Measurements from ENCODE around the gene PHOX2A. TPM values are rescaled to one million over a fixed set of nuclear protein-coding genes. Genes with fewer than 3 reads are reported as not detected.
"Not testable (repeated sequence)": the region's sequence is repeated elsewhere in the genome, so short reads cannot be mapped to it uniquely, and the experiment has no call there.

The PHOX2A gene
- total RNA-seq, 1 donor from 2014 or later, result not detected

DNA sequence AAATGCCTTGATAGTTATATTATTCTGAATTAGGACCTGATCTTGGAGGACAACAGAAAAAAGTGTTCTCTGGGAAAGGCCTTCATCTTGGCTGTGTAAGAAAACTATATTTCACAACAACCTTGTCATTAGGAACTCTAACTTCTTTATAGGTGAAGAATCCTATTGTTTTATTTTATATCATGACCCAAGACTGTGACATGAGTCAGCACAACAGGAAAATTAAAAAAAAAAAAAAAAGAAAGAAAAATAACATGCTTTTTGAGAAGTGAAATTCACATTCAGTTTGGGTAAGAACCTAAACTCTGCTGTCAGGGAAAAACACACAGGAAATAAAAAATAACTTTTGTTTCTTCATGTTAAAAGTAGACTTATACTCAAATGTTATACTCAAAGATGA, 39.1 kb downstream of the PHOX2A start:
- Mint-ChIP-seq H3K27ac (ENCODE audit: unreplicated experiment) (no peak overlapping the region), H3K27me3 (ENCODE audit: low read depth, unreplicated experiment) (peaks cover 2% of the 10 kb centered on the region), H3K4me1 (ENCODE audit: low read depth, unreplicated experiment) (no peaks in the 10 kb centered on the region), H3K9me3 (ENCODE audit: unreplicated experiment) (peaks cover 10% of the 10 kb centered on the region), H3K4me3 (ENCODE audit: unreplicated experiment) (no peak overlapping the region), H3K36me3 (ENCODE audit: low read depth, unreplicated experiment) (peaks cover 2% of the 10 kb centered on the region)
- no peak for TF ChIP-seq EZH2 (IDR thresholded peaks at IDR 0.05; ENCODE audit: insufficient read depth, low read length)
- TF ChIP-seq, protein P1, sequence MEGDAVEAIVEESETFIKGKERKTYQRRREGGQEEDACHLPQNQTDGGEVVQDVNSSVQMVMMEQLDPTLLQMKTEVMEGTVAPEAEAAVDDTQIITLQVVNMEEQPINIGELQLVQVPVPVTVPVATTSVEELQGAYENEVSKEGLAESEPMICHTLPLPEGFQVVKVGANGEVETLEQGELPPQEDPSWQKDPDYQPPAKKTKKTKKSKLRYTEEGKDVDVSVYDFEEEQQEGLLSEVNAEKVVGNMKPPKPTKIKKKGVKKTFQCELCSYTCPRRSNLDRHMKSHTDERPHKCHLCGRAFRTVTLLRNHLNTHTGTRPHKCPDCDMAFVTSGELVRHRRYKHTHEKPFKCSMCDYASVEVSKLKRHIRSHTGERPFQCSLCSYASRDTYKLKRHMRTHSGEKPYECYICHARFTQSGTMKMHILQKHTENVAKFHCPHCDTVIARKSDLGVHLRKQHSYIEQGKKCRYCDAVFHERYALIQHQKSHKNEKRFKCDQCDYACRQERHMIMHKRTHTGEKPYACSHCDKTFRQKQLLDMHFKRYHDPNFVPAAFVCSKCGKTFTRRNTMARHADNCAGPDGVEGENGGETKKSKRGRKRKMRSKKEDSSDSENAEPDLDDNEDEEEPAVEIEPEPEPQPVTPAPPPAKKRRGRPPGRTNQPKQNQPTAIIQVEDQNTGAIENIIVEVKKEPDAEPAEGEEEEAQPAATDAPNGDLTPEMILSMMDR (IDR thresholded peaks at IDR 0.05; ENCODE audit: insufficient read depth, low read depth, low read length), result no peak
- H2AFZ ChIP-seq (ENCODE audit: low read depth, low read length), result no peak overlapping the region
- no peak overlapping the region for H3K4me2 ChIP-seq (ENCODE audit: low read length)
- no peaks in the 10 kb centered on the region for H3K9me3 ChIP-seq (ENCODE audit: insufficient read depth, low read depth, low read length)
- H3K27me3 ChIP-seq (ENCODE audit: insufficient read depth, low read length), result no peaks in the 10 kb centered on the region
- H3K27ac ChIP-seq (ENCODE audit: low read depth, low read length), result no peak overlapping the region
- no peaks in the 10 kb centered on the region for H3K79me2 ChIP-seq (ENCODE audit: insufficient read depth, low read length)
- no peak overlapping the region for H3K9ac ChIP-seq (ENCODE audit: low read length)
- H3K4me3 ChIP-seq (ENCODE audit: insufficient read depth, low read depth, low read length), result no peak overlapping the region
- no peaks in the 10 kb centered on the region for H3K36me3 ChIP-seq (ENCODE audit: insufficient read depth, low read length)
- H3K4me1 ChIP-seq (ENCODE audit: insufficient read depth, low read length), result no peaks in the 10 kb centered on the region
- FAIRE-seq (no peak), DNase-seq (ENCODE audit: low read depth) (no peak)
- no peaks in the 10 kb centered on the region for H4K20me1 ChIP-seq (ENCODE audit: insufficient read depth, low read length)

GRCh38 chr11:72203163-72203562, 40.8 kb downstream of the PHOX2A start:
- Histone ChIP-seq H3K9ac (ENCODE audit: low read length) (no peak overlapping the region), H3K36me3 (ENCODE audit: insufficient read depth, low read length) (no peaks in the 10 kb centered on the region), H4K20me1 (ENCODE audit: insufficient read depth, low read length) (no peaks in the 10 kb centered on the region), H3K27me3 (ENCODE audit: insufficient read depth, low read length) (no peaks in the 10 kb centered on the region), H2AFZ (ENCODE audit: low read depth, low read length) (no peak overlapping the region), H3K27ac (ENCODE audit: low read depth, low read length) (no peak overlapping the region), H3K4me2 (ENCODE audit: low read length) (no peak overlapping the region), H3K9me3 (ENCODE audit: insufficient read depth, low read depth, low read length) (no peaks in the 10 kb centered on the region), H3K4me3 (ENCODE audit: insufficient read depth, low read depth, low read length) (no peak overlapping the region), H3K4me1 (ENCODE audit: insufficient read depth, low read length) (no peaks in the 10 kb centered on the region), H3K79me2 (ENCODE audit: insufficient read depth, low read length) (no peaks in the 10 kb centered on the region)
- Mint-ChIP-seq H3K9me3 (ENCODE audit: unreplicated experiment) (no peaks in the 10 kb centered on the region), H3K4me1 (ENCODE audit: low read depth, unreplicated experiment) (no peaks in the 10 kb centered on the region), H3K27ac (ENCODE audit: unreplicated experiment) (no peak overlapping the region), H3K36me3 (ENCODE audit: low read depth, unreplicated experiment) (no peaks in the 10 kb centered on the region), H3K27me3 (ENCODE audit: low read depth, unreplicated experiment) (no peaks in the 10 kb centered on the region), H3K4me3 (ENCODE audit: unreplicated experiment) (no peak overlapping the region)
- FAIRE-seq (no peak), DNase-seq (ENCODE audit: low read depth) (no peak)
- TF ChIP-seq EZH2 (IDR thresholded peaks at IDR 0.05; ENCODE audit: insufficient read depth, low read length), result no peak
- TF ChIP-seq, protein P1 (IDR thresholded peaks at IDR 0.05; ENCODE audit: insufficient read depth, low read depth, low read length), result no peak

- Histone ChIP-seq H3K36me3 (ENCODE audit: insufficient read depth, low read length) (no peaks in the 10 kb centered on the region), H3K9ac (ENCODE audit: low read length) (no peak overlapping the region), H3K4me2 (ENCODE audit: low read length) (no peak overlapping the region), H2AFZ (ENCODE audit: low read depth, low read length) (no peak overlapping the region), H4K20me1 (ENCODE audit: insufficient read depth, low read length) (no peaks in the 10 kb centered on the region), H3K4me3 (ENCODE audit: insufficient read depth, low read depth, low read length) (no peak overlapping the region), H3K27ac (ENCODE audit: low read depth, low read length) (no peak overlapping the region), H3K4me1 (ENCODE audit: insufficient read depth, low read length) (no peaks in the 10 kb centered on the region), H3K9me3 (ENCODE audit: insufficient read depth, low read depth, low read length) (no peaks in the 10 kb centered on the region), H3K27me3 (ENCODE audit: insufficient read depth, low read length) (no peaks in the 10 kb centered on the region), H3K79me2 (ENCODE audit: insufficient read depth, low read length) (no peaks in the 10 kb centered on the region)
- H3K27me3 Mint-ChIP-seq (ENCODE audit: low read depth, unreplicated experiment), result no peaks in the 10 kb centered on the region
- no peak overlapping the region for H3K27ac Mint-ChIP-seq (ENCODE audit: unreplicated experiment)
- H3K4me1 Mint-ChIP-seq (ENCODE audit: low read depth, unreplicated experiment), result no peaks in the 10 kb centered on the region
- no peak for TF ChIP-seq EZH2 (IDR thresholded peaks at IDR 0.05; ENCODE audit: insufficient read depth, low read length)
- TF ChIP-seq, protein P1 (IDR thresholded peaks at IDR 0.05; ENCODE audit: insufficient read depth, low read depth, low read length), result no peak
- DNase-seq (ENCODE audit: low read depth) (no peak), FAIRE-seq (no peak)
- H3K36me3 Mint-ChIP-seq (ENCODE audit: low read depth, unreplicated experiment), result no peaks in the 10 kb centered on the region
- no peak overlapping the region for H3K4me3 Mint-ChIP-seq (ENCODE audit: unreplicated experiment)
- H3K9me3 Mint-ChIP-seq (ENCODE audit: unreplicated experiment), result no peaks in the 10 kb centered on the region
Observed at GRCh38 chr11:72202571-72202970, 41.4 kb downstream of the PHOX2A start.

DNA sequence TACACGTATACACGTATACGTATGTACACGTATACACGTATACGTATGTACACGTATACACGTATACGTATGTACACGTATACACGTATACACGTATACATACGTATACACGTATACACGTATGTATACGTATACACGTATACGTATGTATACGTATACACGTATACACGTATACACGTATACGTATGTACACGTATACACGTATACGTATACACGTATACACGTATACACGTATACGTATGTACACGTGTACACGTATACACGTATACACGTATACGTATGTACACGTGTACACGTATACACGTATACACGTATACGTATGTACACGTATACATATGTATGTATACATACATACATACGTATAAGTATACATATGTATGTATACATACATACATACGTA, 42.5 kb downstream of the PHOX2A start:
- not testable (repeated sequence) for H2AFZ ChIP-seq (ENCODE audit: low read depth, low read length); H4K20me1 ChIP-seq (ENCODE audit: insufficient read depth, low read length); H3K4me1 ChIP-seq (ENCODE audit: insufficient read depth, low read length); H3K4me2 ChIP-seq (ENCODE audit: low read length); H3K36me3 Mint-ChIP-seq (ENCODE audit: low read depth, unreplicated experiment); H3K4me3 Mint-ChIP-seq (ENCODE audit: unreplicated experiment); H3K79me2 ChIP-seq (ENCODE audit: insufficient read depth, low read length); H3K27ac ChIP-seq (ENCODE audit: low read depth, low read length); H3K27ac Mint-ChIP-seq (ENCODE audit: unreplicated experiment); H3K9me3 ChIP-seq (ENCODE audit: insufficient read depth, low read depth, low read length); H3K4me3 ChIP-seq (ENCODE audit: insufficient read depth, low read depth, low read length); H3K9ac ChIP-seq (ENCODE audit: low read length); H3K36me3 ChIP-seq (ENCODE audit: insufficient read depth, low read length); H3K9me3 Mint-ChIP-seq (ENCODE audit: unreplicated experiment); H3K27me3 Mint-ChIP-seq (ENCODE audit: low read depth, unreplicated experiment); H3K4me1 Mint-ChIP-seq (ENCODE audit: low read depth, unreplicated experiment); DNase-seq (ENCODE audit: low read depth); H3K27me3 ChIP-seq (ENCODE audit: insufficient read depth, low read length)
- FAIRE-seq, result peak; percentile 88
